ENCODE data around the gene MDM1.
A peak's percentile ranks its signal among the peaks of the same experiment; 100 is the strongest.

MDM1 gene

GRCh38 chr12:68358532-68359485 is 26.6 kb upstream of the MDM1 start:
- FAIRE-seq (peak; percentile 79), DNase-seq (ENCODE audit: extremely low spot score, insufficient read length, low read depth) (no peak)

- DNase-seq (ENCODE audit: extremely low spot score, insufficient read length, low read depth) (no peak), FAIRE-seq (no peak)
Observed at GRCh38 chr12:68356986-68357385, 24.8 kb upstream of the MDM1 start.

DNA sequence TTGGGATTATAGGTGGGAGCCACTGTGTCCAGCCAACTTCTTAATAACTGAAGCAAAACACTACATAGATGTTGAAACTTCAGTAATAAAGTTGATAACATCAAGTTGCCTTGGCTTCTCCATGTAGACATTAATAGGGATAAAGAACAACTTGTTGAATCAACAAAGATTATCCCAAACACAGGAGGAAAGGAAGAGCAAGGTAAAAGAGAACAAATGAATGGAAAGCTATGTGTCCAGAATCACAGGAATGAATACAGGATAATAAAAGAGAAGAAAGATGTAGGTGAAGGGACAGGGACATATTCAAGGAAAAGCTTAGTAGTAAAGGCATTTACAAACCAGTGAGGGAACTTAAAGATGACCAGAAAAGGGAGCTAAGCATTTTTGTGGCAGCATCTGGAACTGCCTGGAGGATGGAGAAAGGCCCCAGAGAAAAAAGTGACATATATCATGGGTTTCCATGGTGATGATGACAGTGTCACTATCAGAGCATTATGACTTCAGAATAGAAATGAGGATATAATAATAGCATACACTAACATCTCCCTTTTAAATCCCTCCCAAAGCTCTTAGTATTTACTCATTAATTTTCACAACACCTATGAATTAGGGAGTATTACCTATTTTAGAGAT is 24.0 kb upstream of the MDM1 start:
- DNase-seq (ENCODE audit: extremely low spot score, insufficient read length, low read depth) (no peak), FAIRE-seq (no peak)

DNA sequence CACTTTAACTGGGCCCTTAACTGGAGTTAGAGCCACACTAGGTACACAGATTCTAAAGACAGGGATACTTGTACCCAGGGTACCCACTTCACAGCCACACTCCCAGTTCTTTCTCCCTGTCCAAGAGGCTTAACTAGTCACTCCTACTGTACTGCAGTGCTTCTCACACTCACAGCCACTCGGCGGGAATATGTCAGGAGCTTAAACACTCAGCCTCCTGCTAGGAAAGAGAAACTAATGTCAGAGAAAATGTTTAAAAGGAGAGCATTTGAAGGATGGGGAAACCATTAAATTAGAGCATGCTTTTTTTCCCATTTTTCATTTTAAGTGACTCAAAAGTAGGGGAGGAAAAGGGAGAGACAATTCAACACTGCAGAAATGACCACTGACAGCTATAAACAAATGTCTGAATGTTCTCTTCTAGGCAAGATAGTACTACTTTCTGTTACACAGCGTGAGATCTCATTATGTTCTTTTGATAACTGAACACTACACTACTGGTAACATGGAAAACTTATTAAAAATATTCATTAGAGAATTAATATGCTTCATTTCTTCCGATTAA is 22.9 kb upstream of the MDM1 start:
- FAIRE-seq (no peak), DNase-seq (ENCODE audit: extremely low spot score, insufficient read length, low read depth) (no peak)

- FAIRE-seq (no peak), DNase-seq (ENCODE audit: extremely low spot score, insufficient read length, low read depth) (no peak)
Observed at GRCh38 chr12:68352067-68352466, 19.9 kb upstream of the MDM1 start.

GRCh38 chr12:68350753-68351152 is 18.6 kb upstream of the MDM1 start:
- no peak for DNase-seq (ENCODE audit: extremely low spot score, insufficient read length, low read depth)
- no peak for FAIRE-seq

DNA sequence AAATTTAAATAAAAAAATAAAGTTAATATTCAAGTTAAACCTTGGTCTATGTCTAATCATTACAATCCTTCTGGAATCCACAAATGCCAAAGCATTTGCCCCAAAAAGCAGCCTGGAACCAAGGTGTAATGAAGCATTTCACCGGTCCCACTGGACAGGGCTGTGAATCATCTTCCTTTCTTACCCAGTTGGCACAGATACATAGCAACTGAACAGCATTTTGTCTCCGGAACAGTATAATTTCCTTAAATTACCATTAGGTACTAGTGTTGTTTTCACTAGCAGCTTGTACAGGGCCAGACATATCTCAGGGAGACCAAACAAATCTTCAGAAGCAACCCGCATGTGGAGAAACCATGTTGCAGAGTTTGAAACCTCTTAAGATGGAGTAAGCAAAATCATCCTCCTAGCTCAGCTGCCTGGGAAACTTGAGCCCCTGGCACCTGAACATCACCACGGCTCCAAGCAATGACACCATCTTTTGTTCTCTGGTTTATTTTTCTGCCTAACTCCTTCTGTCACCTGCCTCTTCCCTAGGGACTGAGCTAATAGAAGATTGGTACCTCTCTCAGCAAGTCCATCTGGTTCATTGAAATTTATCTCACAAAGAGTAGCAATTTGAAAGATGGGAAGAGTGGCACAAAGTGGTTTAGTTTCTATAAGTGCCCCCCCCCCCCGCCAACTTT is 17.9 kb upstream of the MDM1 start:
- DNase-seq (ENCODE audit: extremely low spot score, insufficient read length, low read depth) (no peak), FAIRE-seq (no peak)

DNA sequence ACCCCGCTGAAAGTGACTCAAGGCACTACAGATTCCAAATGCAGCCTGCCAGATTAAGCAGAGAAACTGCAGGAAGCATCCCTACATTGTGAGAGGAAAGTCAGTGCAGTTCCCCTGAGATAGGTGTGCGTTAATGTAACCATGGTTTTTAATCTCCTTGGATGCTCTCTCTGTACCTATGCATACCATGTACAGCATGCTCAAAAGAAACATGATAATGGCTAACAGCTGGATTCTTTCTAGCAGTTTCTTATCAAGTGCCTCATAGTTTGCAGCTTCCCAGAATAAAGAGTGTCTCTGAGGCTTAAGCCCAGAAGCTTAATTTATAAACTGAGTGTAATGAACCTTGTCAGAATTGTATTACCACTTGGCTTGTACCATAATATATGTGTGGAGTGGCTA is 17.1 kb upstream of the MDM1 start:
- no peak for DNase-seq (ENCODE audit: extremely low spot score, insufficient read length, low read depth)
- no peak for FAIRE-seq

DNA sequence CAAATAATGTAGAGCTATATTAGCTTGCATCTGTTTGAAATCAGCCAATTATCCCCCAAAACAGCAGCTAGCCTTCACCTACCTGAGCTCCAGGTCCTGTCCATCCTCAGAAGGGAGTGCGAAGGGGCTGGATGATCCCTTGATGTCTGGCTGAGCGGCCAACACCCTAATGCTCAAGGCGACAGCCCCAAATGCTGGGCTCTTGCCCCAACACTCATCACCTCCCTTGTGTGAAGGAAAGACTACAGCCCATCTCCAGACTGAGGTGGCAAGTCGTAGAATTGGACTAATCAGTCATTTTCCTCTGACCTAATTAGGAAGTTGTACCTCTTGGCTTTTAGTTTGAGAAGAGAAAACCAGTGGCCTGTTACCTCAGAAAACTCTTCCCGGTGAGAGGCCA is 16.3 kb upstream of the MDM1 start:
- FAIRE-seq = no peak
- no peak for DNase-seq (ENCODE audit: extremely low spot score, insufficient read length, low read depth)

GRCh38 chr12:68345763-68346162 is 13.6 kb upstream of the MDM1 start:
- no peak for DNase-seq (ENCODE audit: extremely low spot score, insufficient read length, low read depth)
- no peak for FAIRE-seq

DNA sequence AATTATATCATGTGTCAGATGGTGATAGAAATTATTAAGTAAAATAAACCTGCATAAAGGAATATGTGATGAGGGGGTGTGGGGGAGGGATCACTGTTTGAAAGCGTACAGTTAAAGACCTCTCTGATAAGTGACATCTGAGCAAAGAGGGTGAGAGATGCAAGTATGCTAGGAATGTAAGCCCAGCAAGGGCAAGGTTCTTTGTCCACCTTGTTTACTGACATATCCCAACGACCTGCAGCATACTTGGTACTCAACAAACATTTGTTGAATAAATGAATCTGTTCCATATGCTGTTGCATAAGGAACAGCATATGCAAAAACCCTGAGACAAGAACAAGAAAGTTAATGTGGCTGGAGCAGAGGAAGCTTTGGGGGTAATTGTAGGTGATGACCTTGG is 12.0 kb upstream of the MDM1 start:
- DNase-seq (ENCODE audit: extremely low spot score, insufficient read length, low read depth) = no peak
- no peak for FAIRE-seq

GRCh38 chr12:68342966-68343365 is 10.8 kb upstream of the MDM1 start:
- DNase-seq (ENCODE audit: extremely low spot score, insufficient read length, low read depth) (no peak), FAIRE-seq (no peak)

- DNase-seq (ENCODE audit: extremely low spot score, insufficient read length, low read depth) (no peak), FAIRE-seq (no peak)
Observed at GRCh38 chr12:68341822-68342221, 9.7 kb upstream of the MDM1 start.

DNA sequence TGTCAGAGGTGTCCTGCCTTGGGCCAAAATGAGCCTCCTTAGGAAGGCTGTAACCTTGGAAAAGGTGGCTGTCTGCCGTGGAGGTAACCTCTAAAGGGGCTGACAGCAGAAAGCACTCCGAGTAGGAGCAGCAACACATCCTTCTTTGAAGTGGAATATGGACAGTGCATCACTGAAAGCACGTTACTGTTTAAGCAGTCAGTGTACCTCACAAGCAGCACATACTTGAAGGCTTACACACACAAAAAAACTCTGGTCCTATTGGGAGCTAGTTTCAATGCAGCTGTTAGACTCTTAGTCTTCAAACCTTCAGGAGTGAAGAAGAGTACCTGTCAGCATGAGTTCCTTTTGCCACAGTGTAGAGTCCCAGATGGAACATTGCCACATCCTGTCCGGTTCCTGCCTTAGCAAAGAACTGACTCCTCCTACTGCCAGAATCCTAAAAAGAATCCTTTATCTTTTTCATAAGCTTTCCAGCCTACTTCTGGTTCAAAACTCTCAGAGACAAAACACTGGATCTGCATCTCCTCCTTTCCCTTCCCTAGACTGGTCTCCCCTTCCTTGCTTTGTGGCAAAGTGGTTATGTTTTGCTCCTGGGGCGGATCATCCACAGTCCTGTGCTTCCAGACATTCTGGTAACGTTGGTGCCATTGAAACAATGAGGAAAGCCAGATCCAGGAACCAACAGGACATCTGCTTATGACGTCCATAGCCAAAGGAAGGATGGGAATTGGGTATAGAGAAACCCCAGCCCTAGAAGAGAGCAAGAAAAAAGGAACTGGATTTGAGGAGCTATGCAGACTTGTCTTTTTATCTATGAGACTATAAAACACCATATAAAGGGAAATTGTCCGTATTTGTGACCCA is 8.5 kb upstream of the MDM1 start:
- DNase-seq (ENCODE audit: extremely low spot score, insufficient read length, low read depth) (no peak), FAIRE-seq (no peak)

DNA sequence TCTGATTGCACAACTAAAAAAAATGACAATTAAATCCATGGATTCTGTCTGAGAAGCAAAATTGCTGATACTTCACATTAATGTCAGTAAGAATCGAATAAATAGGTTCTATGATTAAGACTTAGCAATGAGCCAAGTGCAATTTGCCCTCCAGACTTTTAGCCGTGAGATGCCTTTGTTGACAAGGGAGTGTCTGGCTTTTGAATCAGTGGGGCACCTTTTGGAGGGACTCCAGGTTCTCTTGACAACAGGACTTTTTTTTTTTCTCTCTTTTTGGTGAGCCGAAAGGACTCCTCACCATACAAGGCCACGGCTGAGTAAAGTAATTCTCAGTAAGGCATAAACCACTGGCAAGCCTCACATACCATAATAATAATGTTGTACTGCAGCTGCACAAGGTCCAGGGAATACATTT is 4.7 kb upstream of the MDM1 start:
- no peak for FAIRE-seq
- no peak for DNase-seq (ENCODE audit: extremely low spot score, insufficient read length, low read depth)

GRCh38 chr12:68335462-68335861 is 3.3 kb upstream of the MDM1 start:
- DNase-seq (ENCODE audit: extremely low spot score, insufficient read length, low read depth) (no peak), FAIRE-seq (no peak)

GRCh38 chr12:68334132-68334531 is 2.0 kb upstream of the MDM1 start:
- DNase-seq (ENCODE audit: extremely low spot score, insufficient read length, low read depth) = no peak

DNA sequence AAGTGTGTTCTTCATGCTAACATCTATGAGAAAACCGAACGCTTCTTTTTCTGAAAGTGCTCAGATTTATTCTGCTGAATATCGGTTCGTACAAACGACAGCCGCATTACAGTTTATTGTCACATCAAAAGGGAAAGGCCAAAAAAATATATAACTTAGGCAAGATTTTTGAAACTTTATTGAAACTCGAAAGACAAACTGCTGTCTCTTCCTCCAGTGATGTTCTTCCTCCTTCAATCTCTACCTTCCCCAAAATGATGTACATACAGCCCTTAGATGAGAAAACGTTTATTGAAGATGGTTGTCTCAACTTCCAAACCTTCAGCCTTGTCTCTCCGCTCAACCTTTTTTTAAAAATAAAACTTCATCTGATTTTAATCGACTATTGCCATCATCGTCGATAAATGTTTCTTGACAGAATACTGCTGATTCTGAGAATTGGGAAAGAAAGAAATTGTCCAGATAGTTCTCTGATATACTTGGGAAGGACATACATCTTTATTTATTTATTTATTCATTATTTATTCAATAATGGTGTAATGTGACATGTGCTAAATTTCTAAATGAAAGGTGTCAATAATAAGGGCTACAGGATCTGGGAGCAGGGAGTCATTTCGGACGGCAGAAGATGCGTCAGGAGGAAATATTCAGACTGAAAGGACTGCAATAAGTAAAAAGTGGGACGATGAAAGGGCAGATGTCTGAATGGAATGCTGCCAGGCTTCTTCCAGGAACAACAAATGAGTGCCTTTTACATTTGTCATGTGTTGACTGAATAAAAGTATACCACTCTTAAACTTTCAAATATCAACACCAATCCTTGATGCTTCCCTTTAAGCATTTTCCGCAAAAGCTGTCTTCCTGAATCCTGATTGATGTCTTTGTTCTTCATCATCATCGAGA is 817 bp upstream of the MDM1 start:
- DNase-seq (ENCODE audit: extremely low spot score, insufficient read length, low read depth) = no peak
- FAIRE-seq = no peak

More at GRCh38 chr12:68334132-68334531, 2.0 kb upstream of the MDM1 start:
- no peak for FAIRE-seq

GRCh38 chr12:68331500-68331868 is 678 bp downstream of the MDM1 start:
- DNase-seq (ENCODE audit: extremely low spot score, insufficient read length, low read depth) (no peak), FAIRE-seq (no peak)

All from GM18507 (cell line).